Cardiac muscle cell (in vitro differentiated cells and primary cell): ENCODE results near the gene HOXD4. TPM values are rescaled to one million over a fixed set of nuclear protein-coding genes. Genes with fewer than 3 reads are reported as not detected.

Experiments used
- DNase-seq, 2 donors: peaks; one replicate each; pipeline versions ENCODE4 v3.0.0 to v3.0.0-alpha.2; 2010 to 2017; ENCODE audit warnings: low read depth in 1 of 2, low spot score in 1 of 2
- H3K27ac ChIP-seq: fragments of 200-600 bp; sonication (generic); 2 replicates; pipeline ENCODE4 v1.5.1; 2016
- H3K27me3 ChIP-seq: fragments of 200-600 bp; sonication (generic); 2 replicates; pipeline ENCODE4 v1.6.0; 2016; ENCODE audit warnings: control low read depth
- H3K36me3 ChIP-seq: fragments of 200-600 bp; sonication (generic); 2 replicates; pipeline ENCODE4 v1.5.1; 2016; ENCODE audit warnings: control low read depth
- H3K4me1 ChIP-seq: fragments of 200-600 bp; sonication (generic); 2 replicates; pipeline ENCODE4 v1.8.1; 2017; ENCODE audit warnings: low read depth, mild to moderate bottlenecking, mixed run types
- H3K4me3 ChIP-seq: fragments of 200-600 bp; sonication (generic); 2 replicates; pipeline ENCODE4 v1.5.1; 2016; ENCODE audit warnings: mild to moderate bottlenecking
- H3K9me3 ChIP-seq: fragments of 200-600 bp; sonication (generic); 2 replicates; pipeline ENCODE4 v1.5.1; 2017; ENCODE audit warnings: low read depth, mild to moderate bottlenecking, control low read depth
- polyA plus RNA-seq: library from polyadenylated mRNA; unstranded; fragments of >200 nt; fragmentation: Nextera tagmentation; extraction: Ambion mirVana; gene quantifications from 2 replicates; pipeline ENCODE4 v1.2.1, GENCODE V29; 2016
- total RNA-seq: library from RNA; depleted of rRNA; stranded (reverse); fragments of >200 nt; gene quantifications from 2 replicates; pipeline ENCODE4 v1.2.3, GENCODE V29; 2016
- TF ChIP-seq, protein P1 (sequence below): IDR thresholded peaks from 2 replicates; pipeline ENCODE4 v1.5.1; 2012; ENCODE audit warnings: low read depth, mild to moderate bottlenecking, low read length

The HOXD4 gene
- total and polyA plus RNA-seq, 2 experiments from 2014 or later = not detected

DNA sequence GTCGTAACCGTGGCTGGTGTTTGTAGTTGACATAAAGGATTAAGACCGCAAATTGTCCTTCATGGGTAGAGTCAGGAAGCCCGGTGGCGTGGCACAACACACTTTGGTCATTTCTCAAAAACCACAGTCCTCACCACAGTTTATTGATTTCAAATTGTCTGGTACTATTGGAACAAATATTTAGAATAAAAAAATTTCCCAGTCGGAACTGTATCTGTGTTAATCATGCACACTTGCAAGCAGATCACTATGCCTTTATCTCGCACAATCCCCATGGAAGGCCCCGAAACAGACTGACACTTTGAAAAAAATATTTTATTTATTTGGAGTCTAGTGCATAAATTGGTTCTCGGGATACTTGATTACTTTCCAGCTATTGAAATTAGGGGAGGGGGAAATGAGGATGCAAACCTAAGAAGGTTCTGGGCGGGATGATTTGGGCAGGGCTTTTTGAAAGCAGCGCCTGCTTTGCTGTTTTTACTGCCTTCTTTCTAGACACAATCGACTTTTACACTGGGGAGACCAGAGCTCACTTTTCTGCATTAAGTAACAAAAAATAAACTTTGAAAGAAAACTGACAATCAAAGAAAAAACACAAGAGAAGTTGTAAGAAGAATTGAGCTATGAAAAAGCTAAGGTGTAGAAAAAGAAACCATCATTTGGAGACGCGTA, 21.7 kb downstream of the HOXD4 start:
- no peaks in the 10 kb centered on the region for H3K9me3 ChIP-seq
- DNase-seq = no peak
- no peak overlapping the region for H3K27ac ChIP-seq
- H3K36me3 ChIP-seq = no peaks in the 10 kb centered on the region
- TF ChIP-seq, protein P1, sequence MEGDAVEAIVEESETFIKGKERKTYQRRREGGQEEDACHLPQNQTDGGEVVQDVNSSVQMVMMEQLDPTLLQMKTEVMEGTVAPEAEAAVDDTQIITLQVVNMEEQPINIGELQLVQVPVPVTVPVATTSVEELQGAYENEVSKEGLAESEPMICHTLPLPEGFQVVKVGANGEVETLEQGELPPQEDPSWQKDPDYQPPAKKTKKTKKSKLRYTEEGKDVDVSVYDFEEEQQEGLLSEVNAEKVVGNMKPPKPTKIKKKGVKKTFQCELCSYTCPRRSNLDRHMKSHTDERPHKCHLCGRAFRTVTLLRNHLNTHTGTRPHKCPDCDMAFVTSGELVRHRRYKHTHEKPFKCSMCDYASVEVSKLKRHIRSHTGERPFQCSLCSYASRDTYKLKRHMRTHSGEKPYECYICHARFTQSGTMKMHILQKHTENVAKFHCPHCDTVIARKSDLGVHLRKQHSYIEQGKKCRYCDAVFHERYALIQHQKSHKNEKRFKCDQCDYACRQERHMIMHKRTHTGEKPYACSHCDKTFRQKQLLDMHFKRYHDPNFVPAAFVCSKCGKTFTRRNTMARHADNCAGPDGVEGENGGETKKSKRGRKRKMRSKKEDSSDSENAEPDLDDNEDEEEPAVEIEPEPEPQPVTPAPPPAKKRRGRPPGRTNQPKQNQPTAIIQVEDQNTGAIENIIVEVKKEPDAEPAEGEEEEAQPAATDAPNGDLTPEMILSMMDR = no peak
- H3K4me1 ChIP-seq = no peaks in the 10 kb centered on the region
- H3K27me3 ChIP-seq = peaks cover 100% of the 10 kb centered on the region
- H3K4me3 ChIP-seq = no peak overlapping the region

DNA sequence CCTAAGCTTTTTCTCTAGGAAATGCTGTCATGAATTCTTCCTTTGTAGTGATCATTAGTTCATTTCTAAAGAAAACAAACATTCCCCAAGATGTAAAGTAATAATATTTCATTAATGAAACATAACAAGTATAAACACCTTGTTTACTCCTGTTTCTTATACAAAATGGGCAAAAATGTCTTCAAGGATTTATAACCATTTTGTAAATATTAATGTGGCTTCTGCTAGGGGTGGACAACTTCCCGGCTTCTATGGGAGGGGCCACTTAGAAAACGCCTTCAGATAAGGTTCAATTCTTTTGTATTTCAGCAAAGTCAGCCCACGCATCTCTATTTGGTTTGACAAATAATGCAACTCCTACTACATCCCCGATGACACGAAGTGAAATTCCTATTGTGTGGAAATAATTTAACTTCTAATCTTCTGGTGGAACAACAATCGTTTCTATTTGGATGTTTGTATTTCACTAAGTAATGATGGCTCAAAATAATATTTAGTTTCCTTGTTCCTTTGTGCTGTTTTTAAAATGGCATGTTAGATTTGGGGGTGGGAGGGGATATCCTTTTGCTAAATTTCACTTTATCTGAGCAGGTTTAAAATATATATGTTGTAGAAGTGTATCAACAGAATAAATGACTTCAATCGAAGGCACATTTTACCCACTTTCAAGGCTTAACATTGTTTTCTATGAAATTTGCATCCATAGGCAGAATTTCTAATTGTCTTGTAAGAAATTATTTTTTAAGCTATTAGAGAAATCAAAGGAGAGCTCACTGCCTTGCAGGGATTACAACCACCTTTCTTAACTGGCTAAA, 22.4 kb downstream of the HOXD4 start:
- Histone ChIP-seq H3K27me3 (peaks cover 100% of the 10 kb centered on the region), H3K36me3 (no peaks in the 10 kb centered on the region), H3K4me3 (no peak overlapping the region), H3K4me1 (no peaks in the 10 kb centered on the region), H3K27ac (no peak overlapping the region), H3K9me3 (no peaks in the 10 kb centered on the region)
- no peak for DNase-seq
- TF ChIP-seq, protein P1 = no peak

DNA sequence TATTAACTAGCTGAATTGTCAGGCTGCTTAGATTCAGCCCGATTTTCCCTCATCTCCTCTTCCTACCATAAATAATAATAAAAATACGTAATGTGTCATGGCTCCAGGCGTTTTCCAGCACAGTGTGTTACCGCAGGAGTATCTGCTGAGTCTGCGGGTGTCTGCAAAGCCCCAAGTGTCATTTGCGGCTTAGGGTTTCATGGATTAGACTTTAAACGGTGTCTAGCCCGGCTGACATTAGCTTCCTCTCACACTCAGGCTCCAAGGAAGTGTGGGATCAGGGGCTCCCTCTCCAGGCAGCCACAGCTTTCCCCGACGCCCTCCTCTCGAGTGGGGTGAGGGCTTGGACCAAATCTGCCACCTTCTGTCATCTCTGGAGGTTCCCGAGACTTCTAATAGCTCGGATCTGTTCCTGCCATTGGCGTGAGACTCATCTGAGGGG, 23.1 kb downstream of the HOXD4 start:
- Histone ChIP-seq H3K4me3 (no peak overlapping the region), H3K9me3 (no peaks in the 10 kb centered on the region), H3K27ac (no peak overlapping the region), H3K27me3 (peaks cover 100% of the 10 kb centered on the region), H3K4me1 (no peaks in the 10 kb centered on the region), H3K36me3 (no peaks in the 10 kb centered on the region)
- TF ChIP-seq, protein P1 = no peak
- DNase-seq = no peak

DNA sequence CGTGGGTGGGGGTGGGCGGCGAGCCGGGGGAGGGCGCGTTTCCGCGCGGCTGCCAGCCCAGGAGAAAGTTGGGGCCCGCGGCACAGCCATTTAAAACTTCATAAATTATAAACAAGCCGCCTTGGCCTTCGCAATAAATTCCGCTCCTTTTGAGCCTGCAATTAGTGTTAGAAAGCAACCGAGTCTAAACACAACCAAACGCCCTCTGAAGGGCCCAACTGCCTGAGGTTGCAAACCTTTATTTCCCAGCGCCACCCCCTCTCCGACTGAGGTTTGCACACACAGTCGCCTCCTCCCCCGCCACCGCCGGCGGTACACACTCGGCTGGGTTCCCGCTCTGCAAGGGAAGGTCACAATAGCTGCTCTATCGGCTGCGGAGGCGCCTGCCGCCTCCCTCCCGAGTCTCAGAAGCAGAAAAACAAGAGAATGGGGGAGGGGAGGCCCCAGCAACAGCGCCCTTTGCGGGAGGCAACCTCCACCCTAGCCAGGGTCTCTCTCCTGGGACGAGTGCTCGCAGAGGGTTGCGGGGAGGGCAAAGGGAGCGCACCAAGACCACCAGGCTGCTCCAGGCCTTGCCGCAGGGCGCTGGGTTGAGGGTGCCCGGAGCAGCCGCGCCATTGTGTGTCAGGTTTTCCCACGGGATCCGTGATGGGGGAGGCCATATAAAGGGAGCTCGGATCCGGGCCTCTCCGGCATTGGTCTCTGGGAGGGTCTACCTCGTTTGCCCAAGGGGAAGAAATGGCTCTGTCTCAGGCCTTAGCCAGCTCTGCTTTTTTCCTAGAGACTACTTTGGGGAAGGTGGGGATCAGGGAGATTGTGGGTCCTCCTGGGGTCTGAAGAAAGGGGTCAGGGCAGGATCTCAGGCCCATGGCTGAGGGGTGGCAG, 23.7 kb downstream of the HOXD4 start:
- Histone ChIP-seq H3K4me3 (peak overlapping the region; percentile 1), H3K36me3 (no peaks in the 10 kb centered on the region), H3K27me3 (peaks cover 100% of the 10 kb centered on the region), H3K4me1 (no peaks in the 10 kb centered on the region), H3K27ac (no peak overlapping the region), H3K9me3 (no peaks in the 10 kb centered on the region)
- TF ChIP-seq, protein P1 = no peak
- no peak for DNase-seq
